B cell (primary cell): ENCODE data around the gene UNC5A.

Experiments
- EZH2 ChIP-seq: IDR thresholded peaks from 2 replicates; pipeline ENCODE4 v1.6.1; 2012; ENCODE audit warnings: borderline replicate concordance, low read depth, mild to moderate bottlenecking, moderate library complexity, low read length; ENCODE audit not compliant: insufficient read depth, poor library complexity, severe bottlenecking
- TF ChIP-seq, protein P1 (sequence below): fragments of 200-600 bp; IDR thresholded peaks from one replicate; pipeline ENCODE4 v1.8.0; 2022; ENCODE audit warnings: antibody characterized with exemption, mild to moderate bottlenecking

DNA sequence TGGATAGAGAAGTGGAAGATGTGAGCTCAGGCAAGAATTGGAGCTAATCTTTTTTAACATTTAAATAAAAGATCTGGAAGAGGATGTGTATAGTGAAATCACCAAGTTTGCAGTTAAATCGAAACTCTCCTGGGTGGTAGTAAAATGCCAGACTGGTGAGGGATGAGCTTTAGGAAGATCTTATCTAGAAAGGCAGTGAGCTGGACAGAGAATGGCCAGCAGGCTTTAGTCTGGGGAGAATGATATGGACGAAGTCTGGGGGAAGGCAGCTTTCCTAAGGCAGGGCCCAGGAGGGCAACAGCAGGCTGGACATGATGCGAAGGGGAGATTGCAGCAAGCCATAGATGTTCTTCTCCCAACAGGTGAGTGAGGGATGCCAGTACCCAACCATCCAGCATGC, 25.6 kb downstream of the UNC5A start:
- TF ChIP-seq, protein P1, sequence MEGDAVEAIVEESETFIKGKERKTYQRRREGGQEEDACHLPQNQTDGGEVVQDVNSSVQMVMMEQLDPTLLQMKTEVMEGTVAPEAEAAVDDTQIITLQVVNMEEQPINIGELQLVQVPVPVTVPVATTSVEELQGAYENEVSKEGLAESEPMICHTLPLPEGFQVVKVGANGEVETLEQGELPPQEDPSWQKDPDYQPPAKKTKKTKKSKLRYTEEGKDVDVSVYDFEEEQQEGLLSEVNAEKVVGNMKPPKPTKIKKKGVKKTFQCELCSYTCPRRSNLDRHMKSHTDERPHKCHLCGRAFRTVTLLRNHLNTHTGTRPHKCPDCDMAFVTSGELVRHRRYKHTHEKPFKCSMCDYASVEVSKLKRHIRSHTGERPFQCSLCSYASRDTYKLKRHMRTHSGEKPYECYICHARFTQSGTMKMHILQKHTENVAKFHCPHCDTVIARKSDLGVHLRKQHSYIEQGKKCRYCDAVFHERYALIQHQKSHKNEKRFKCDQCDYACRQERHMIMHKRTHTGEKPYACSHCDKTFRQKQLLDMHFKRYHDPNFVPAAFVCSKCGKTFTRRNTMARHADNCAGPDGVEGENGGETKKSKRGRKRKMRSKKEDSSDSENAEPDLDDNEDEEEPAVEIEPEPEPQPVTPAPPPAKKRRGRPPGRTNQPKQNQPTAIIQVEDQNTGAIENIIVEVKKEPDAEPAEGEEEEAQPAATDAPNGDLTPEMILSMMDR = no peak
- TF ChIP-seq EZH2 = no peak
